HG03103 (cell line): ENCODE data around the gene CLPX.
A peak's percentile ranks its signal among the peaks of the same experiment; 100 is the strongest.
"Not testable (repeated sequence)": the region's sequence is repeated elsewhere in the genome, so short reads cannot be mapped to it uniquely, and the experiment has no call there.

Experiments
- ATAC-seq: cut with Tn5 transposase; IDR thresholded peaks from one replicate; pipeline ENCODE4 v1.9.1; 2021; ENCODE audit warnings: low read depth; ENCODE audit not compliant: unreplicated experiment

The CLPX gene

GRCh38 chr15:65184868-65185717, at the start of gene CLPX:
Gene CLPX (minus strand): TSS chr15:65185342. CDS start chr15:65185153, 189 bp downstream.
- ATAC-seq, result peak; percentile 67

- ATAC-seq, result no peak
These were observed 48.6 kb upstream of the CLPX start for GRCh38 chr15:65233696-65234095.

DNA sequence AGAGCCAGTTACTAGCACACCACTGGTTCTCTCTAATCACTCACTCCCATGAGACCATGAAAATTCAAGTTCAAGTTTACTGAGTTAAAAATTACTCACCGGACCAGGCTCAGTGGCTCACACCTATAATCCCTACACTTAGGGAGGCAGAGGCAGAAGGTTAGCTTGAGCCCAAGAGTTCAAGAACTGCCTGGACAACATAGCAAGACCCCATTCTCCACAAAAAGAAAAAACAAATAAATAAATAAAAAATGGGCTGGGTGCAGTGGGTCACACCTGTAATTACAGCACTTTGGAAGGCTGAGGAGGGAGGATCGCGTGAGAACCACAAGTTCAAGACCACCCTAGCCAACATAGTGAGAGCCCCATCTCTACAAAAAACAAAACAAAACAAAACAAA, 47.4 kb upstream of the CLPX start:
- no peak for ATAC-seq

DNA sequence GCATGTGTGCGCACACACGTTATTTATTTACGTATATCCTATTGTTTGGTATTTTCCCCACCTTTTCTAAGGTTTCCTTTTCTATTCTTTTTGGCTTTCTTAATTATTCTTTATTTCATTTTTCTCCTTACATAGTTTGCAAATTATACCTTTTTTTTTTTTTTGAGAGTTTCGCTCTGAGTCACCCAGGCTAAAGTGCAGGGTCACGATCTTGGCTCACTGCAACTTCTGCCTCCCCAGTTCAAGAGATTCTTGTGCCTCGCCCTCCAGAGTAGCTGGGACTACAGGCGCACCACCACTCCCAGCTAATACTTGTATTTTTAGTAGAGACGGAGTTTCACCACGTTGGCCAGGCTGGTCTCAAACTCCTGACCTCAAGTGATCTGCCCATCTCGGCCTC, 46.2 kb upstream of the CLPX start:
- ATAC-seq, result no peak

- ATAC-seq, result not testable (repeated sequence)
These were observed 41.8 kb upstream of the CLPX start for GRCh38 chr15:65226901-65227300.

DNA sequence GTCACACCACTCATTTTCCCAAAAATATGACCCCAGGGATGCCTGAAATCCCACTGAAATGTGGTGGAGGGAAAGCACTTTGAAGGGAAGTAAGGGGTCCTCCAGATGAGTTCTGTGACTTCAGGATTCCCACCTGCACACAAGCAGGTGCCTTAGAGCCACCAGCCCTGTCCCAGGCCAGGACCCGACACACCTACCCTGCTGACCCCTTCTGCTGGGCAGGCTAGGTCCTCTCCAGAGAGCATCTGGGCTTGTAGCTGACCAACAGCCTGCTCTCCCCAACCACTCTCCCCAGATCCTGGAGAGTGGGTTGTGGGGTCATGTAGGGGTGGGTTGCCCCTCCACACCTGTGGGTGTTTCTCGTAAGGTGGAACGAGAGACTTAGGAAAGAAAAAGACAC, 41.1 kb upstream of the CLPX start:
- ATAC-seq, result no peak

DNA sequence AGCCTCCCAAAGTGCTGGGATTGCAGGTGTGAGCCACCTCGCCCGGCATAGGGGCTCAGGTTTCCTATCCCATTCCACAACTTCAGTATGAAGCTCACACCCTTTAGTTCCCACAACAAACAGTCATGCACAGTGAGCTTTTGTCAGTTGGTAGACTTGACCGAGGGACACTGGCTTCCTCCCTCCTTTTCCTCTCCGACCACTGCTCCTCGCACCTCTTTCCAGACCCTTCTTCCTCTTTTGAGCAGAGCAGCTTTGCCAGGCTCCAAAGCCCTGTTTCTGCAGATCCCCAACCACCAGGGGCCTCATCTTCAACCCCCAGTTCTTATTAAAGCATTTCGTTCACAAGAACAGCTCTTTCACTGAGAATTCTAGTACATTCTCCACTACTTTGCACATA, 38.9 kb upstream of the CLPX start:
- ATAC-seq, result no peak

DNA sequence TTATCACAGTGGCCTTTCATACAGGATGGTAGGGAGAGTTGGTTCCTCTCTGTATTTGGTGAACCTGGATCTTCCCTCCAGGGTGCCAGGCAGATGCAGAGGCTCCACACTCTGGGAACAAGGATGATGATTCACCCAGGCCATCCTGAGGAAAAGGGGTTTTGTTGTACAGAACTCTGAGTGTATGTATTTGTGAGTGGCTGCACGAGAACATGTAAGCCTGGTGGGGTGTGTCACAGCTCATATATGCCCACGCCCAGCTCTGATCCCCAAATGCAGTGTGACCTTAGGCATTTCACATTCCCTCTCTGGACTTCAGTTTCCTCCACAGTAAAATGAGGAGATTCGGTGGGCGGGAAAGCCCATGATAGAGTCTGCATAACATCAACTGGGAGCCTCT, 37.7 kb upstream of the CLPX start:
- ATAC-seq, result no peak

GRCh38 chr15:65221697-65222096, 36.6 kb upstream of the CLPX start:
- no peak for ATAC-seq

- ATAC-seq, result no peak
These were observed 34.0 kb upstream of the CLPX start for GRCh38 chr15:65219137-65219536.

- ATAC-seq, result no peak
These were observed 32.7 kb upstream of the CLPX start for GRCh38 chr15:65217526-65218482.

GRCh38 chr15:65215496-65215895, 30.4 kb upstream of the CLPX start:
- ATAC-seq, result no peak

DNA sequence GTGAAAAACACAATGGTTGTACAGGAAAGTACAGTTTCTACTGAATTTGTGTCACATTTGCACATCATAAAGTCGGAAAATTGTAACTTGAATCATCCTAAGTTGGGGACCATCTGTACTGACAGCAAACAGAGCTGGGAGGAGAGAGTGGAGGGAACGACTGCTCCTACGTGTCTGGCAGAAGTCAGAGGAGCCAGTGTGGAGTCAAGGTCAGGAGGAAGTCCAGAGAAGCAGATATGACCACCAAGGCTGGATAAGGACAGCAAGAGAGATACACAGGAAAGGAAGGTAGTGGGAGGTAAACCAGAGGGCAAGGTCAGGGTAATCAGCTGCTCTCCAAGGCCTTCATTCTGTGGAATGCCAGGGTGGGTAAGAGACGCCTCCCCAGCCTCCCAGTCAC, 28.9 kb upstream of the CLPX start:
- no peak for ATAC-seq

GRCh38 chr15:65213241-65213640, 28.1 kb upstream of the CLPX start:
- no peak for ATAC-seq

- no peak for ATAC-seq
These were observed 27.0 kb upstream of the CLPX start for GRCh38 chr15:65212097-65212496.

DNA sequence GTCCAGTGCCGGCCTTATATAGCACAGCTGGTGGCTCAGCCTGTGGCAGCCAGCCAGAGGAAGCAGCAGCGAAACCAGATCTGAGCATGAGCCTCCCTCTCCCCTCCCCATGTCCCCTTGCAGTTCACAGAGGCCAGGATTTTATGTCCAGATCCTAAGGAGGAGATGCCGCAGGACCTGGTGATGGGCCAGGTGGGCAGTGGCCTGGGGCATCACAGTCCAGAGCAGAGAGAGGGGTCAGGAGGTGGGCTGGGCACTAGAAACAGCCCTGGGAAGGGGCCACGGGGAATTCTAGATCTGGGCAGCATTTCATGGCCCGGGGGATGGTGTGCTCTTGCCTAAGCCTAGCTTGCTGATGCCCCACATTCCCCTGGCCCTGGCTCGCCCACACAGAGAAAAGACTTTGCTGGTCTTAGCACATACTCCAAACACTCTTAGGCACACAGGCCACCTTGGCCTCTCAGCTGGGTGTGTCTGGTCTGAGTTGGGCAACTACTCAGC, 26.4 kb upstream of the CLPX start:
- no peak for ATAC-seq

DNA sequence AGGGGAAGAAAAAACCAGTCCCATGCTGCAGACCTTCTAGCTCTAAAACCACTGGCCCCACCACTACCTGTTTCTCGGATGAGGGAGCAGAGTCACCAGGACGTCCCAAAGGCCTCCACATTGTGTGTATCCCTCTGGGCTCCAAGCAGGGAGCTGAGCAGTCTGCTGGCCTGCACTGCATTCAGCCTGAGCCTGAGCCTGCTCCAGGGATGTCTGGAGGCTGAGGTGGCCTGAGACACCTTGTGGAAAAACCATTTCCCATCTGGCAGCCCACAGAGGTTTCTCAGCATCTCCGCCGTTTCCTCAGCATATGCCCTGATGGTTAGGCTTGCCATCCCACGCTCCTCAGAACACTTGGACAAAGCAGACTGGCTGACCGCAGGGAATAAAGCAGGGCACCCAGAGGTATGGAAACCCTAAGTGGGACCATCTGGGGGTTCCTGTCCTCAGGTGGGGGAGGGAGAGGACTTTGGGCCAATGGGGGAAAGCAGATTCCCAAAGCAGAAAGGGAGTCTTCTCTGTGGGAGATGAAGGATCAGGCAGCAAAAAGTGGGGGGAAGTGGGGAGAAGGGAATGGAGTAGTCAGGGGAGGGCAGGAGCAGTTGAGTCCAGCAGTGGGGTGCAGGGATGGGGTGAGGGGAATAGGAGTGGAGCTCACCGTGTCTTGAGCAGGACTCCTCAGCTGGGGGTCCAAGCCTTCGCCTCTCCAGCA, 25.8 kb upstream of the CLPX start, which contains the start of gene CILP:
Gene CILP (minus strand): TSS at position 704 of the 712 bp plus-strand sequence. CDS start 1,718 bp downstream, outside the sequence.
- no peak for ATAC-seq

- ATAC-seq, result no peak
These were observed 24.8 kb upstream of the CLPX start for GRCh38 chr15:65209701-65210643.

DNA sequence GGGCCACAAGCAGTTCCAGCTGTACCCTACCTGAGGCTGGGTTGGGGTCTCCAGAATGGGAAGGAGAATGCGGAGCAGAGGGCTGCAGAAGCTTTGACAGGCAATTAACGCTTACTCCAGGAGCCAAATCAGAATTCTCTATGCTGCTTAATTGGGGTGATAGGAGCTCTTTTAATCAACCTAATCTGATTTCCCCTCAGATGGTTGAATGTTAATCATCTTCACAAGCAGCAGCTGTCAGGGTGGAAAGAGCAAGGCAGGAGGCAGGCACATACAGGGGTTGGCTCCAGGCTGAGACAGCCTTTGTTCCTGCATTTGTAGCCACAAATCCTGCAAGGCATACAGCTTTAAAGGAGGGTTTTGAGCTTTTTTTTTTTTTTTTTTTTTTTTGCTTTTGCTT, 23.5 kb upstream of the CLPX start:
- no peak for ATAC-seq
